Neural progenitor cell (in vitro differentiated cells): Measurements from ENCODE around the gene INS.

Experiments used
- CTCF ChIP-seq: fragments of 200-600 bp; sonication (generic); IDR thresholded peaks from 2 replicates; pipeline ENCODE4 v1.5.1; 2017; ENCODE audit warnings: antibody characterized with exemption, mild to moderate bottlenecking
- EZH2 ChIP-seq: fragments of 200-600 bp; sonication (generic); IDR thresholded peaks from 2 replicates; pipeline ENCODE4 v1.6.1; 2017; ENCODE audit warnings: antibody characterized with exemption, mild to moderate bottlenecking, moderate library complexity
- EZH2phosphoT487 ChIP-seq: fragments of 200-600 bp; sonication (generic); IDR thresholded peaks from 2 replicates; pipeline ENCODE4 v1.6.1; 2017; ENCODE audit warnings: antibody characterized with exemption

GRCh38 chr11:2169626-2170570 lies 8.9 kb upstream of the INS start:
- TF ChIP-seq EZH2: no peak
- TF ChIP-seq CTCF: no peak
- no peak for TF ChIP-seq EZH2phosphoT487
